CD4-positive, CD25-positive, alpha-beta regulatory T cell (primary cell): ENCODE data around the gene ZFC3H1. TPM values are rescaled to one million over a fixed set of nuclear protein-coding genes. Genes with fewer than 3 reads are reported as not detected.

Experiments
- ATAC-seq, 2 donors: fragments of 150-1000 bp; cut with Tn5 transposase; one replicate each; pipeline ENCODE4 v1.10.0; 2021; ENCODE audit warnings: low read depth in 2 of 2, moderate number of reproducible peaks in 2 of 2, moderate library complexity in 1 of 2
- DNase-seq, 3 donors: peaks; one replicate each; pipeline versions ENCODE4 v3.0.0 to v3.0.0-alpha.2; 2012 to 2022; ENCODE audit warnings: mixed read lengths in 1 of 3
- H3K27ac ChIP-seq: one replicate; pipeline ENCODE4 v1.7.0; 2013; ENCODE audit warnings: mild to moderate bottlenecking, low read length; ENCODE audit not compliant: insufficient read depth, poor library complexity, severe bottlenecking
- H3K27me3 ChIP-seq: one replicate; pipeline ENCODE4 v1.7.0; 2013; ENCODE audit warnings: low read length; ENCODE audit not compliant: control insufficient read depth, insufficient read depth
- H3K36me3 ChIP-seq: one replicate; pipeline ENCODE4 v1.7.0; 2013; ENCODE audit warnings: mild to moderate bottlenecking, low read length, moderate library complexity; ENCODE audit not compliant: control insufficient read depth, insufficient read depth
- H3K4me1 ChIP-seq: 2 replicates; pipeline ENCODE4 v1.7.0; 2013; ENCODE audit warnings: mild to moderate bottlenecking, low read length; ENCODE audit not compliant: insufficient read depth, control insufficient read depth, poor library complexity, severe bottlenecking
- H3K4me3 ChIP-seq: one replicate; pipeline ENCODE4 v1.7.0; 2013; ENCODE audit warnings: low read depth, mild to moderate bottlenecking, low read length, moderate library complexity
- H3K9me3 ChIP-seq, 2 experiments: 1 replicate in 1 of 2; 2 replicates in 1 of 2; pipeline ENCODE4 v1.7.0; 2013; ENCODE audit warnings: low read length in 2 of 2, mild to moderate bottlenecking in 1 of 2, moderate library complexity in 1 of 2; ENCODE audit not compliant: control insufficient read depth in 2 of 2
- H3K27ac Mint-ChIP-seq, 3 donors: one replicate each; pipeline ENCODE4 v1.8.0; 2020 to 2022; ENCODE audit warnings: mild to moderate bottlenecking in 3 of 3, mixed read lengths in 3 of 3, moderate library complexity in 2 of 3
- H3K27me3 Mint-ChIP-seq: one replicate; pipeline ENCODE4 v1.8.0; 2022; ENCODE audit warnings: mild to moderate bottlenecking, mixed read lengths
- H3K36me3 Mint-ChIP-seq: one replicate; pipeline ENCODE4 v1.8.0; 2020; ENCODE audit warnings: mixed read lengths
- H3K4me1 Mint-ChIP-seq, 4 donors: one replicate each; pipeline ENCODE4 v1.8.0; 2020 to 2022; ENCODE audit warnings: mixed read lengths in 4 of 4, mild to moderate bottlenecking in 1 of 4
- H3K4me3 Mint-ChIP-seq, 4 donors: one replicate each; pipeline ENCODE4 v1.8.0; 2020 to 2022; ENCODE audit warnings: mild to moderate bottlenecking in 4 of 4, mixed read lengths in 4 of 4, moderate library complexity in 3 of 4
- H3K9me3 Mint-ChIP-seq, 7 donors: one replicate each; pipeline ENCODE4 v1.8.0; 2020 to 2022; ENCODE audit warnings: mixed read lengths in 7 of 7, mild to moderate bottlenecking in 3 of 7, moderate library complexity in 2 of 7
- polyA plus RNA-seq, 4 donors: library from polyadenylated mRNA; unstranded; fragments of 300-500 nt; fragmentation: Illumina TruSeq; gene quantifications; one replicate each; pipeline ENCODE4 v1.2.3, GENCODE V29; 2021
- total RNA-seq: library from RNA; stranded (reverse); gene quantifications from one replicate; pipeline ENCODE4 v1.2.3, GENCODE V29; 2022

ZFC3H1 gene
- total and polyA plus RNA-seq, 5 donors from 2014 or later = 20.0 to 155 (median 29.1) TPM

DNA sequence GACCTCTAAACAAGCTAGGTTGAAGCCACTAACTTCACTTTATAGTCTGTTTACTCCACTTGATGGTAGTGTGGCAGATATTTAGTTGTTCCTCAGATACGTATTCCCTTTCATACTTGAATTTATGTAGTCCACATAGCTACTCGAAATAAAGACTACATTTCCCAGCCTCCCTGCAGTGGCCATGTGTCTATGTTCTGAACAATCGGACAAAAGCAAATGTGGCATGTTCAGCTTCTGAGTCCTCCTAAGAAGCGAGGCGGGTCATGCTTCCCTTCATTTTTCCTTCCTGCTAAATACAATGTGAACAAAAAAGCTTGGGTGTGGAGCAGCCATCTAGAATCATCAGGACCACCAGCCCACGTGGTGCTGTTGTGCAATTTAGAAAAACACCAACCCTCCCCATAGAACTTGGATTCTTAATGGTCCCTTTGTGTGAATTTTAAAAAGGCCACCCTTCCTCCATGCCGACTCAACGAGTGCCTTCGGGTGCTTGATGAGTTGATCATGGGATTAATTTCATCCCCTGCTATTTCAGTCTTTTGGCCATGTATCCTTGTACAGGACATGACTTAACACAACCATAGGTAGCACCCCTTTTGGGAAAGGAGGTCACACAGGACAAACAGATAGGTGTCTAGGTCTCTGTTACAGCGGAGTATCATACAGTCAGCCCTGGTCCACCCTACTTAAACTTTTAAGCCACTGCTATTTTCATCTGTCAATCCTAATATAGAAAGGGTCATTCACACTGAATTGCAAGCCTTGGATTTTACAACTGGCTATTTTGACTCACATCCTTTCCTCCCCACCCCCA lies 60.7 kb downstream of the ZFC3H1 start:
- Histone ChIP-seq H3K4me3 (no peak overlapping the region), H3K27ac (no peak overlapping the region), H3K27me3 (peaks cover 3% of the 10 kb centered on the region), H3K4me1 (no peaks in the 10 kb centered on the region), H3K36me3 (peaks cover 15% of the 10 kb centered on the region), H3K9me3 (no peaks in the 10 kb centered on the region)
- ATAC-seq (no peak), DNase-seq (no peak)
- H3K4me1 Mint-ChIP-seq = peaks cover 0 to 8% (median 2%) of the 10 kb centered on the region in 4 donors
- H3K27ac Mint-ChIP-seq = peak overlapping the region in 1 of 3 donors; percentile 52
- H3K27me3 Mint-ChIP-seq = no peaks in the 10 kb centered on the region
- H3K9me3 Mint-ChIP-seq = peaks cover 0 to 5% (median 0%) of the 10 kb centered on the region in 7 donors
- H3K4me3 Mint-ChIP-seq = no peak overlapping the region
- peaks cover 10% of the 10 kb centered on the region for H3K36me3 Mint-ChIP-seq

DNA sequence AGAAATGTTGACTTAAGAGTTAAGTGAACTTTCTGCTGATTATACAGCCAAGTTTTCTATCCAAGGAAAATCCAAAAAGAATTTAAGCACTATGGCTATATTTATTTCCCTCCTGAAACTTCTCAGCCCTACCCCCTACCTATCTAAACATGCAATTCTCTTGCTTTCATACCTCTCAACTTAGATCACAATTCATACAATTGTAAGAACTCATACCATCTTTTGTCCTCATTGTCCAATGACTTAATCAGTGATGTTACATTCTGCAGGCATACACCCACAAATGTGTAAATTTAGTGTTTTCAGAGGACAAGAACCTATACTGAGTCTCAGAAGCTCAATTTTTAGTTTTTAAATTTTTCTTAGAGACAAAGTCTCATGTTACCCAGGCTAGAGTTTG lies 62.1 kb downstream of the ZFC3H1 start:
- H3K9me3 Mint-ChIP-seq = peaks cover 0 to 5% (median 0%) of the 10 kb centered on the region in 7 donors
- Histone ChIP-seq H3K9me3 (no peaks in the 10 kb centered on the region), H3K4me3 (no peak overlapping the region), H3K4me1 (no peaks in the 10 kb centered on the region), H3K27ac (no peak overlapping the region), H3K36me3 (peaks cover 3% of the 10 kb centered on the region), H3K27me3 (peaks cover 9% of the 10 kb centered on the region)
- DNase-seq (no peak), ATAC-seq (no peak)
- no peaks in the 10 kb centered on the region for H3K27me3 Mint-ChIP-seq
- H3K4me1 Mint-ChIP-seq = peaks cover 0 to 2% (median 0%) of the 10 kb centered on the region in 4 donors
- no peak overlapping the region for H3K4me3 Mint-ChIP-seq
- peak overlapping the region in 1 of 3 donors; percentile 19 for H3K27ac Mint-ChIP-seq
- H3K36me3 Mint-ChIP-seq = no peaks in the 10 kb centered on the region

- H3K27ac Mint-ChIP-seq = no peak overlapping the region
- H3K27me3 Mint-ChIP-seq = peaks cover 9% of the 10 kb centered on the region
These were observed 64.4 kb downstream of the ZFC3H1 start for GRCh38 chr12:71599210-71599609.

DNA sequence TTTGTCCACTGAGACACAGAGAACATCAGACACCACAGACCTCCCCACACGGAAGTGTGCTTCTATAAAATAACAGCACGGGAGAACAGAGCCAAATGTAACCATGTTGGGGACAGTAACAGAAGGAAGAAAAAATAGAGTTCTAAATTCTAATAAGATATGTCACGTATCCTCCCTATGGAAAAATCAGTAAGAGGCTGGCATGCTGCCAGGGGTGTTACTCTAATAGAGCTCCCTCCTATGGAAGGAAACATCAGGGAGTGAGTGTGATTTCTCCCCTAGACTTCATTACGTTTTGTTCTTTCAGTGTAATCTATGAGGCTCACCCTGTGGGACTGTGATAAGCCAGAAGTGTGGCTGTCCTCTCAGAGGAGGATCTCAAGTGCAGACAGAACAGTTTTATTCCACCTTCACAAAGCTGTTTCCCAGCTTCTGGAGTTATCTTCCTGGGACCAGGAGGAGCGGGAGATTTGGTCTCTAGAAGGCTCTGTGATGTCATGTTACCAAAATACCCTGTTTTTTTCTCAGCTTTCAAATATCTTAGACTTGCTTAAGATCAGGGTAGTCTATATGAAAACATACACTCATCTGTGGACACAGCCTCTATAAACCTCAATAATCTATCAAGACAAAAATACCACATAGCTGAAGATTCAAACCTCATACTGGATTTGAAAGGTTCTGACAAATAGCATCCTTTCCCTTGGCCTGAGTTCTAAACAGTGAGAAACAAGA lies 69.3 kb downstream of the ZFC3H1 start:
- DNase-seq (no peak), ATAC-seq (no peak)
- H3K4me1 Mint-ChIP-seq = no peaks in the 10 kb centered on the region
- no peak overlapping the region for H3K4me3 Mint-ChIP-seq
- Histone ChIP-seq H3K9me3 (no peaks in the 10 kb centered on the region), H3K36me3 (no peaks in the 10 kb centered on the region), H3K4me3 (no peak overlapping the region), H3K4me1 (no peaks in the 10 kb centered on the region), H3K27me3 (peaks cover 19% of the 10 kb centered on the region), H3K27ac (no peak overlapping the region)
- no peaks in the 10 kb centered on the region for H3K36me3 Mint-ChIP-seq
- peaks cover 33% of the 10 kb centered on the region for H3K27me3 Mint-ChIP-seq
- no peak overlapping the region for H3K27ac Mint-ChIP-seq
- H3K9me3 Mint-ChIP-seq = peaks cover 0 to 3% (median under 1%) of the 10 kb centered on the region in 7 donors

More at GRCh38 chr12:71599210-71599609, 64.4 kb downstream of the ZFC3H1 start:
- Mint-ChIP-seq H3K9me3 (peaks cover 0 to 5% (median 0%) of the 10 kb centered on the region in 7 donors), H3K4me1 (peaks cover 0 to 2% (median 0%) of the 10 kb centered on the region in 4 donors), H3K36me3 (no peaks in the 10 kb centered on the region), H3K4me3 (no peak overlapping the region)
- no peaks in the 10 kb centered on the region for H3K4me1 ChIP-seq
- no peaks in the 10 kb centered on the region for H3K36me3 ChIP-seq
- no peak overlapping the region for H3K27ac ChIP-seq
- no peaks in the 10 kb centered on the region for H3K9me3 ChIP-seq
- no peak for DNase-seq
- no peak for ATAC-seq
- peaks cover 13% of the 10 kb centered on the region for H3K27me3 ChIP-seq
- H3K4me3 ChIP-seq = no peak overlapping the region

- no peaks in the 10 kb centered on the region for H3K36me3 ChIP-seq
- no peaks in the 10 kb centered on the region for H3K9me3 ChIP-seq
- peaks cover 18% of the 10 kb centered on the region for H3K27me3 ChIP-seq
- DNase-seq (no peak), ATAC-seq (no peak)
- no peak overlapping the region for H3K27ac Mint-ChIP-seq
- no peaks in the 10 kb centered on the region for H3K4me1 Mint-ChIP-seq
- H3K27me3 Mint-ChIP-seq = peaks cover 37% of the 10 kb centered on the region
- H3K9me3 Mint-ChIP-seq = peaks cover 0 to 5% (median 0%) of the 10 kb centered on the region in 7 donors
- H3K27ac ChIP-seq = no peak overlapping the region
- no peaks in the 10 kb centered on the region for H3K36me3 Mint-ChIP-seq
- H3K4me3 ChIP-seq = no peak overlapping the region
- H3K4me3 Mint-ChIP-seq = no peak overlapping the region
- no peaks in the 10 kb centered on the region for H3K4me1 ChIP-seq
These were observed 70.8 kb downstream of the ZFC3H1 start for GRCh38 chr12:71592841-71593240.

DNA sequence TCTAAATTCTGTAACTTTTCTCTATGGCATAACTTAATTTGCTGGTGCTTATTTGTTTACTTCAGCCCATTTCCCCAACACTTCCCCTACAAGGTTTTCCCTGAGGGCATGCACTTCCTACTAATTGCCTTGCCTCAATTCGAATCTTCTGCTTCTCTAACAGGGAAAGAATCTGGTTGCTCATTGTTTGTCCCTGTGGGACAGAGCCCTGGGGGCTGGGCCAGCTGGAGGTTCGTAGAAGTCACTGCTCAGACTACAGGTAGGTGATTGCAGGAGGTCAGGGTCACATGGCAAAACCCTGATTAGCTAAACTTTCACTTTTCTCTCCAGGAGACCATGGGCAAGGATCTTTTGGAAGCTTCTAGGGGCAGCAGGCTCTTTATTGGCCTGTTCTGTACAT lies 72.0 kb downstream of the ZFC3H1 start:
- H3K27ac ChIP-seq = no peak overlapping the region
- Mint-ChIP-seq H3K4me1 (no peaks in the 10 kb centered on the region), H3K4me3 (no peak overlapping the region), H3K27ac (peak overlapping the region in 1 of 3 donors; percentile 52), H3K9me3 (peaks cover 0 to 5% (median 0%) of the 10 kb centered on the region in 7 donors), H3K27me3 (peaks cover 48% of the 10 kb centered on the region), H3K36me3 (no peaks in the 10 kb centered on the region)
- peaks cover 12% of the 10 kb centered on the region for H3K27me3 ChIP-seq
- DNase-seq = no peak
- H3K4me1 ChIP-seq = no peaks in the 10 kb centered on the region
- H3K36me3 ChIP-seq = no peaks in the 10 kb centered on the region
- no peak overlapping the region for H3K4me3 ChIP-seq
- no peak for ATAC-seq
- H3K9me3 ChIP-seq = no peaks in the 10 kb centered on the region

GRCh38 chr12:71589478-71589881 lies 74.2 kb downstream of the ZFC3H1 start:
- H3K27me3 Mint-ChIP-seq = peaks cover 41% of the 10 kb centered on the region
- H3K36me3 Mint-ChIP-seq = no peaks in the 10 kb centered on the region
- DNase-seq = no peak
- no peaks in the 10 kb centered on the region for H3K36me3 ChIP-seq
- ATAC-seq = no peak
- no peak overlapping the region for H3K27ac ChIP-seq
- H3K27ac Mint-ChIP-seq = no peak overlapping the region
- no peaks in the 10 kb centered on the region for H3K9me3 ChIP-seq
- H3K4me3 Mint-ChIP-seq = no peak overlapping the region
- peaks cover 8% of the 10 kb centered on the region for H3K27me3 ChIP-seq
- H3K9me3 Mint-ChIP-seq = peaks cover 0 to 5% (median 0%) of the 10 kb centered on the region in 7 donors
- H3K4me3 ChIP-seq = no peak overlapping the region
- no peaks in the 10 kb centered on the region for H3K4me1 ChIP-seq
- no peaks in the 10 kb centered on the region for H3K4me1 Mint-ChIP-seq
